Trophoblast cell (in vitro differentiated cells and primary cell): ENCODE data around the gene FHIT.

Experiments used
- DNase-seq, 2 donors: peaks; one replicate each; pipeline ENCODE4 v3.0.0-alpha.2; 2016
- H2AFZ ChIP-seq: 2 replicates; pipeline ENCODE4 v1.6.1; 2013; ENCODE audit warnings: low read length, moderate library complexity, mild to moderate bottlenecking; ENCODE audit not compliant: insufficient read depth, poor library complexity
- H2AK5ac ChIP-seq: 2 replicates; pipeline ENCODE4 v1.6.1; 2013; ENCODE audit warnings: mild to moderate bottlenecking, low read length
- H2BK120ac ChIP-seq: 2 replicates; pipeline ENCODE4 v1.6.1; 2013; ENCODE audit warnings: low read length, mild to moderate bottlenecking, moderate library complexity; ENCODE audit not compliant: insufficient read depth, poor library complexity
- H2BK12ac ChIP-seq: 2 replicates; pipeline ENCODE4 v1.6.1; 2013; ENCODE audit warnings: mild to moderate bottlenecking, low read length, moderate library complexity
- H2BK5ac ChIP-seq: 2 replicates; pipeline ENCODE4 v1.6.1; 2013; ENCODE audit warnings: low read length, low read depth, moderate library complexity, mild to moderate bottlenecking; ENCODE audit not compliant: poor library complexity
- H3K14ac ChIP-seq: 2 replicates; pipeline ENCODE4 v1.6.1; 2013; ENCODE audit warnings: mild to moderate bottlenecking, low read length
- H3K18ac ChIP-seq: 2 replicates; pipeline ENCODE4 v1.6.1; 2013; ENCODE audit warnings: mild to moderate bottlenecking, low read length
- H3K23ac ChIP-seq: 2 replicates; pipeline ENCODE4 v1.6.1; 2013; ENCODE audit warnings: low read length
- H3K27ac ChIP-seq: 2 replicates; pipeline ENCODE4 v1.5.1; 2013; ENCODE audit warnings: low read depth, mild to moderate bottlenecking, inconsistent platforms, low read length, moderate library complexity
- H3K27me3 ChIP-seq: 2 replicates; pipeline ENCODE4 v1.6.1; 2013; ENCODE audit warnings: inconsistent platforms, mild to moderate bottlenecking, low read length, moderate library complexity; ENCODE audit not compliant: insufficient read depth
- H3K36me3 ChIP-seq, 2 experiments: 1 replicate in 1 of 2; 2 replicates in 1 of 2; pipeline ENCODE4 v1.6.1; 2013; ENCODE audit warnings: low read length in 2 of 2, mild to moderate bottlenecking in 2 of 2, moderate library complexity in 1 of 2; ENCODE audit not compliant: insufficient read depth in 2 of 2, control insufficient read depth in 1 of 2
- H3K4ac ChIP-seq: 2 replicates; pipeline ENCODE4 v1.6.1; 2013; ENCODE audit warnings: low read depth, mild to moderate bottlenecking, low read length, moderate library complexity
- H3K4me1 ChIP-seq, 2 experiments: 1 replicate in 1 of 2; 2 replicates in 1 of 2; pipeline ENCODE4 v1.6.1; 2013; ENCODE audit warnings: low read length in 2 of 2, mild to moderate bottlenecking in 2 of 2, moderate library complexity in 1 of 2; ENCODE audit not compliant: insufficient read depth in 2 of 2, control insufficient read depth in 1 of 2
- H3K4me2 ChIP-seq: 2 replicates; pipeline ENCODE4 v1.6.1; 2013; ENCODE audit warnings: inconsistent platforms, mild to moderate bottlenecking, low read length, moderate library complexity
- H3K4me3 ChIP-seq: 2 replicates; pipeline ENCODE4 v1.5.1; 2013; ENCODE audit warnings: mild to moderate bottlenecking, low read depth, low read length, inconsistent platforms
- H3K79me1 ChIP-seq: one replicate; pipeline ENCODE4 v1.6.1; 2013; ENCODE audit warnings: low read length
- H3K79me2 ChIP-seq: 2 replicates; pipeline ENCODE4 v1.6.1; 2013; ENCODE audit warnings: low read length, mild to moderate bottlenecking; ENCODE audit not compliant: control insufficient read depth, insufficient read depth, poor library complexity
- H3K9ac ChIP-seq: 2 replicates; pipeline ENCODE4 v1.6.1; 2013; ENCODE audit warnings: mild to moderate bottlenecking, low read length
- H3K9me3 ChIP-seq: 2 replicates; pipeline ENCODE4 v1.6.1; 2013; ENCODE audit warnings: low read depth, mild to moderate bottlenecking, control low read depth, inconsistent platforms, low read length; ENCODE audit not compliant: insufficient read depth
- H4K12ac ChIP-seq: 2 replicates; pipeline ENCODE4 v1.6.1; 2013; ENCODE audit warnings: low read depth, mild to moderate bottlenecking, low read length, moderate library complexity
- H4K8ac ChIP-seq: 2 replicates; pipeline ENCODE4 v1.6.1; 2013; ENCODE audit warnings: low read depth, mild to moderate bottlenecking, low read length, moderate library complexity
- H4K91ac ChIP-seq: one replicate; pipeline ENCODE4 v1.6.1; 2013; ENCODE audit warnings: low read depth, mild to moderate bottlenecking, low read length, moderate library complexity
- WGBS: extraction: QIAGEN DNeasy Blood & Tissue Kit; methylation state at CpG from one replicate; pipeline ENCODE4 v1.1.7; 2013; ENCODE audit warnings: missing lambda C conversion rate; ENCODE audit not compliant: insufficient read length, insufficient coverage; ENCODE audit errors: extremely low coverage; 5-methylcytosine and 5-hydroxymethylcytosine counted together

FHIT gene

DNA sequence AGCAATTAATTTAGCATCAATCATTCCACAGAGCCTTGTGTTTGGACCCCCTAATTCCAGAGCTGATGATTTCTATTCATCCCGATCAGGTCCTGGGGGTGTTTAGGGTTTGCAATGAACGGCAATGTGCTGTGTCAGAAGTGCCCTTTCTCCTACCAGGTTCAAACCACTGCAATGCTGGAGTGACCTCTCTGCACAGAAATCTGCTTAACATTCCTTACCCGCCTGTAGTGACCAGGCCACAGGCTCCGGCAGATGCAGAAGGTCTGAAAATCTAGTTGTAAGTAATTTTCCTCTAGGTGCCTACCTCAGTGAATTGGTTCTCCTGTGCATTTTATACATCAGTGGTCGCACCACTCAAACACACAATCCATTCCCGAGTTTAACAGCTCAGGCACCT lies 1476.1 kb downstream of the FHIT start:
- Histone ChIP-seq H3K9ac (no peak overlapping the region), H2BK120ac (no peak overlapping the region), H3K79me1 (no peaks in the 10 kb centered on the region), H3K4me1 (peaks cover 4 to 9% of the 10 kb centered on the region in 2 experiments), H2AK5ac (no peak overlapping the region), H4K91ac (no peak overlapping the region), H3K36me3 (no peaks in the 10 kb centered on the region), H4K12ac (no peak overlapping the region), H3K27me3 (no peaks in the 10 kb centered on the region), H3K18ac (no peak overlapping the region), H4K8ac (no peak overlapping the region), H3K79me2 (no peaks in the 10 kb centered on the region), H3K23ac (no peak overlapping the region), H2BK12ac (no peak overlapping the region), H3K4me2 (no peak overlapping the region), H3K4ac (no peak overlapping the region), H3K4me3 (no peak overlapping the region), H3K9me3 (peaks cover 1% of the 10 kb centered on the region), H3K27ac (no peak overlapping the region), H2BK5ac (no peak overlapping the region), H2AFZ (no peak overlapping the region), H3K14ac (no peak overlapping the region)
- peak; percentile 61 to 73 for DNase-seq
- no CpG with 5 or more reads among the region's 6 CpGs for WGBS

DNA sequence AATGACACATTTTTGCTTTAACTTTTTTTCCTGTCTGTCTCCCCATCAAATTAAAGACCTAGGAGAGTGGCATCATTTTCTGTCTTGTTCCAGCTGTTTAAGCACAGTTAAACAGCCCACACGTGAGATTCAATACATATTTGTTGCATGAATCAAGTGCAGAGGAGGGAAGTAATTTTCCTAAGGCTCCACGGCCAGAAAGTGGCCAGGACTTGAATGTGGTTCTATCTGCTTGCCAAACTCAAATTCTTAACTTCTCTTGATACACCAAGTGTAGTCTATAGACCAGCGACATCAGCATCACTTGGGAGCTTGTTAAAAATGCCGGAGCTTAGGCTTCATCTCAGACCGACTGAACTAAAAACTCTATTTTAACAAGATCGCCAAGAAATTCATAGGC lies 1476.6 kb downstream of the FHIT start:
- no CpG with 5 or more reads among the region's 6 CpGs for WGBS
- Histone ChIP-seq H2AFZ (no peak overlapping the region), H3K36me3 (no peaks in the 10 kb centered on the region), H3K14ac (no peak overlapping the region), H2AK5ac (no peak overlapping the region), H3K18ac (no peak overlapping the region), H3K4me3 (no peak overlapping the region), H4K91ac (no peak overlapping the region), H3K4me1 (peaks cover 4 to 9% of the 10 kb centered on the region in 2 experiments), H3K9me3 (peaks cover 1% of the 10 kb centered on the region), H2BK5ac (no peak overlapping the region), H3K9ac (no peak overlapping the region), H3K4ac (no peak overlapping the region), H2BK12ac (no peak overlapping the region), H3K27ac (no peak overlapping the region), H3K79me1 (no peaks in the 10 kb centered on the region), H4K8ac (no peak overlapping the region), H3K23ac (no peak overlapping the region), H4K12ac (no peak overlapping the region), H2BK120ac (no peak overlapping the region), H3K27me3 (no peaks in the 10 kb centered on the region), H3K4me2 (no peak overlapping the region), H3K79me2 (no peaks in the 10 kb centered on the region)
- peak; percentile 56 to 88 for DNase-seq

DNA sequence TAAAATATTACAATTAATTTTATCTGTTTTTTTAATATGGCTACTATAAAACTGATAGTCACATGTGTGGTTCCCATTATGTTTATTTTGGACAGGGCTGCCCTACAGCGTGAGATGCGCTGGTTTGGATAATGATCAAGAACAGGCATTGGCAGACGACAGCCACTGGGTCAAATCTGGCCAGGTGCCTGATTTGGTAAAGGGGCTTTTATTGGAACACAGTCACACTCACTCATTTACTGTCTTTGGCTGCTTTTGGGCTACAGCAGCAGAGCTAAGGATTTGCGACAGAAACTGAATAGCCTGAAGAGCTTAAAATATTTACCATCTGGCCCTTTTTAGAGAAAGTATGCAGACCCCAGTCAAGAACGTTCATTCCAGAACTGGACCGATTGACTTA lies 1477.3 kb downstream of the FHIT start:
- H3K23ac ChIP-seq, result no peak overlapping the region
- DNase-seq, result no peak
- H3K4ac ChIP-seq, result no peak overlapping the region
- H3K9ac ChIP-seq, result no peak overlapping the region
- H2BK12ac ChIP-seq, result no peak overlapping the region
- no peak overlapping the region for H3K14ac ChIP-seq
- no peak overlapping the region for H2BK5ac ChIP-seq
- no CpG with 5 or more reads among the region's 6 CpGs for WGBS
- H2AK5ac ChIP-seq, result no peak overlapping the region
- no peak overlapping the region for H3K4me3 ChIP-seq
- peaks cover 1% of the 10 kb centered on the region for H3K9me3 ChIP-seq
- no peak overlapping the region for H4K8ac ChIP-seq
- H3K27ac ChIP-seq, result no peak overlapping the region
- no peak overlapping the region for H4K12ac ChIP-seq
- no peaks in the 10 kb centered on the region for H3K79me1 ChIP-seq
- no peak overlapping the region for H3K18ac ChIP-seq
- no peaks in the 10 kb centered on the region for H3K27me3 ChIP-seq
- no peak overlapping the region for H4K91ac ChIP-seq
- H3K4me1 ChIP-seq, result peaks cover 4 to 9% of the 10 kb centered on the region in 2 experiments
- H3K36me3 ChIP-seq, result no peaks in the 10 kb centered on the region
- no peak overlapping the region for H2BK120ac ChIP-seq
- H3K4me2 ChIP-seq, result no peak overlapping the region
- H3K79me2 ChIP-seq, result no peaks in the 10 kb centered on the region
- no peak overlapping the region for H2AFZ ChIP-seq

DNA sequence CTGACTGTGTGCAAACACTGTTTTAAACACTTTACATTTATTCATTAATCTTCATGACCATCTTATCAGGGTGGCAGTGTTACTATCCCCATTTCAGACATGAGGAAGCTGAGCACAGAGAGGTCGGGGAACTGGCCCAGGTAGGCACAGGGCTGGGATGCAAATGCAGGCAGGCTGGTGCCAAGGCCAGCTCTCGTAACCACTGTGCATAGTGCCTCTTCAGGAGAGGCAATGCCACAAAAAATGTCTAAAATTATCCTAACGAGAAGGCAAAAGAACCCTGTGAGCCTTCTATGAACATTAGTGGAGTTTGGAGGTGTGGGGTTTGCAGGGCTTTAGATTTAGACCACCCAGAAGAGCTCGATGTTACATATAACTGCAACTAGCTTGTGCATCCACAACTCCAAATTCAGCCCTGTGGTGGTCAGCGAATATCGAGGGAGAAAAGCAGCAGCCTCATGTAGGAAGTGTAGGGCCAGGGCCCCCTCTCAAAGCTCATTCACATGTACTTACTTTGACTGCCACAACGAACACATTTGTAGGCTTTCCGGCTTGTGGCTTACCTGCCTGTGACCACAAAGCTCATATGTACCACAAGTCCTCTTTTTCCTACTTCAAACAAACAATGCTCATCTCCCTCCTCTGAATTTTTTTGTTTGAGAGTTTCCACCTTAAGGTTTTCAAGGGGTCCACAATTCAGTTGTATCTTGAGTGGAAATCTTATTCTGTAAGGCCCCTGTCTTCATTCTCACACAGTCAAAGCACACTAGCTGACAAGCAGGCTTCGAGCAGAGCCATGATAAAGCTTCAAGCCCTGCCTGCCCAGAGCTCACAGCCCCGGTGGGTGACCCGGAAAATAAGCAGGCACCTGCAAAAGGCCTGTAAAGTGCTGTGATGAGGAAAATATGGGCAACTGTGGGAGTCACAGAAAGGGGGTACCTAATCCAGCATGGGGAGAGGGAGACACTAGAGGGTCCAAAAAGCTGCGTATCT lies 1478.5 kb downstream of the FHIT start:
- Histone ChIP-seq H3K4ac (no peak overlapping the region), H3K14ac (no peak overlapping the region), H3K18ac (no peak overlapping the region), H3K23ac (no peak overlapping the region), H4K8ac (no peak overlapping the region), H3K4me1 (peaks cover 4 to 9% of the 10 kb centered on the region in 2 experiments), H3K4me2 (no peak overlapping the region), H2AK5ac (no peak overlapping the region), H2AFZ (no peak overlapping the region), H2BK12ac (no peak overlapping the region), H3K9me3 (peaks cover 1% of the 10 kb centered on the region), H2BK5ac (no peak overlapping the region), H2BK120ac (no peak overlapping the region), H3K27me3 (no peaks in the 10 kb centered on the region), H3K79me1 (no peaks in the 10 kb centered on the region), H3K36me3 (no peaks in the 10 kb centered on the region), H3K27ac (no peak overlapping the region), H3K4me3 (no peak overlapping the region), H3K79me2 (no peaks in the 10 kb centered on the region), H4K91ac (no peak overlapping the region), H3K9ac (no peak overlapping the region), H4K12ac (no peak overlapping the region)
- WGBS, result no CpG with 5 or more reads among the region's 12 CpGs
- no peak for DNase-seq
